Stimulated activated naive CD8-positive, alpha-beta T cell treated with anti-CD3 and anti-CD28 coated beads, Interleukin-15, Interleukin-2, amounts not matched to agents 100 ng/mL and 50 ng/mL, for 24 hours (primary cell): ENCODE data around the gene NCOA1.

ENCODE experiments used
- H3K27ac Mint-ChIP-seq: one replicate; pipeline ENCODE4 v1.8.0; 2021; ENCODE audit warnings: mild to moderate bottlenecking, mixed read lengths
- H3K27me3 Mint-ChIP-seq: one replicate; pipeline ENCODE4 v1.8.0; 2021; ENCODE audit warnings: mixed read lengths
- H3K36me3 Mint-ChIP-seq: one replicate; pipeline ENCODE4 v1.8.0; 2021; ENCODE audit warnings: low read depth, mixed read lengths
- H3K4me1 Mint-ChIP-seq: one replicate; pipeline ENCODE4 v1.8.0; 2021; ENCODE audit warnings: low read depth, mixed read lengths
- H3K4me3 Mint-ChIP-seq: one replicate; pipeline ENCODE4 v1.8.0; 2021; ENCODE audit warnings: mild to moderate bottlenecking, mixed read lengths
- H3K9me3 Mint-ChIP-seq: one replicate; pipeline ENCODE4 v1.8.0; 2021; ENCODE audit warnings: mixed read lengths

Gene NCOA1

DNA sequence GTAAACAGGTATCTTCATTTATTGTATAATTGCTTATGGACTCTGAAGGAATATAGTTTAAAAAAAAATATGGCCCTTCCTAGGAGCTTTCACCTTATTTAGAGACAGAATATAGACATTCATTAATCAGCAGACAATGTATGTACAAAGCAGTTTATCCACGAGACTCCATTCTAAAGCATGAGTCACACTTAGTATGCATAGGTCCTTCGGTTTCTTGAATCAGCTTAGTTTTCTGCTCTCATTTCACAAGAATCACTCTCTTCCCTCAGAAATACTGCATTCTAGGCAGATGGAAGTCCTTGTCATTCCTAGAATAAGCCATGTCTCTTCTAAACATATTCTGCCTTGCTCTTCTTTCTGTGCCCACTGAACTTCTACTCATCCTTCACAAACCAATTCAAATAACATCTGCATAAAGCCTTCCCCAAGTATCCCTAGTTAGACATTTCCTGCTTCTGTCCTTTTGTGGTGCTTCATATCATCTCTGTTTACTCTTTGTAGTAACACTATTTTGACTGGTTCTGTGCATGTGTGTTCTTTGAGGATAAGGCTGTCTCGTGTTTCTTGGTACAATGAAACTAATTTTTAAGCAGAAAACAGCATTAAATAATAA is 217.6 kb downstream of the NCOA1 start:
- Mint-ChIP-seq H3K4me1 (no peaks in the 10 kb centered on the region), H3K27ac (no peak overlapping the region), H3K9me3 (no peaks in the 10 kb centered on the region), H3K4me3 (no peak overlapping the region), H3K36me3 (peaks cover 45% of the 10 kb centered on the region), H3K27me3 (no peaks in the 10 kb centered on the region)

DNA sequence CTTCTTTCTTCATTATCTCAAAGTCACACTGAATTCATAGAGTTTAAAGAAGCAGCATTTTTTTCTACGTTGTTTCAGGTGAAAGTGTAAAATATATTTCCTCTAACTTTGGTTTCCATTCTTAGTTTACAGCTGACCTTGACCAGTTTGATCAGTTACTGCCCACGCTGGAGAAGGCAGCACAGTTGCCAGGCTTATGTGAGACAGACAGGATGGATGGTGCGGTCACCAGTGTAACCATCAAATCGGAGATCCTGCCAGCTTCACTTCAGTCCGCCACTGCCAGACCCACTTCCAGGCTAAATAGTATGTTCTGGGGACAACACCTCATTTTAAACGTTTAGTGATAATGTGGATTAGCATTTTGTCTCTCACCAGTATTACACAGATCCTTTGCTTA is 219.8 kb downstream of the NCOA1 start:
- H3K36me3 Mint-ChIP-seq, result peaks cover 58% of the 10 kb centered on the region
- no peak overlapping the region for H3K4me3 Mint-ChIP-seq

DNA sequence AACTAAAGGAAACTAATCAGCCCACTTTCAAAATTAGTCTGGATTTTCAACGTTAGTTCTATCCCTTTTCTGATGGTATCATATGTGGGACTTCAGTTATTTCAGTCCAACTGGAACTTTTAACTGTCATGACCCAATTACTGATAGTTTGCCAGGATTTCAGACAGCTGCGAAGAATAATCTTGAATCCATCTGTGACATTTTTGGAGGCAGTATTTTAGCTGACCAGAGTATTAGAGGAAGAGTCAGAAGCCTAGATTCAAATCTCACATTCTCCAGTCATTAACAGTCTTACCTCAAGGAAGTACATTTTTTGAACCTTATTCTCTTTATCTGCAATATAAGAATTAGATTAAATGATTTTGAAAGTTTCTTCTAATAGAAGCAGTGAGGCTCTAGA is 220.8 kb downstream of the NCOA1 start:
- Mint-ChIP-seq H3K27me3 (no peaks in the 10 kb centered on the region), H3K9me3 (no peaks in the 10 kb centered on the region), H3K36me3 (peaks cover 57% of the 10 kb centered on the region), H3K27ac (no peak overlapping the region), H3K4me3 (no peak overlapping the region), H3K4me1 (no peaks in the 10 kb centered on the region)

More for the DNA sequence above, 219.8 kb downstream of the NCOA1 start:
- Mint-ChIP-seq H3K4me1 (no peaks in the 10 kb centered on the region), H3K27me3 (no peaks in the 10 kb centered on the region), H3K9me3 (no peaks in the 10 kb centered on the region), H3K27ac (no peak overlapping the region)

DNA sequence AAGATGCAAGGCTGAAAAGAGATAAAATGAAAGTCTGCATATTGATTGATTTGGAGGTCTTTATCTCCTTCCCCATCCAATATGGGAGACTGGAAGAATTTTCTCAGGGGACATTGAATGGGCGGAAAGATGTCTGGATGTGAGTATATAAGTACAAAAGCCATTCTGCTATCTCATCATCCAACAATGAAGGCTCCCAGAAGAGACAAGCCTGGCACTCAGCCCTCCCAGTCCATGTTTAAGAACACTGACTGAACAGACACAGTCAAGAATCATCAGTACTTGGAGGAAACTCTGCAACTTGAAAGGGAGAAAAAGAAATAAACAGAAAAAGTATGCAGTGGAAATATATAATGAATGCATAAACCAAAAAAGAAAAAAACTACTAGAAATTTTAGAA is 221.2 kb downstream of the NCOA1 start:
- Mint-ChIP-seq H3K27ac (no peak overlapping the region), H3K4me3 (no peak overlapping the region), H3K9me3 (no peaks in the 10 kb centered on the region), H3K4me1 (no peaks in the 10 kb centered on the region), H3K27me3 (no peaks in the 10 kb centered on the region), H3K36me3 (peaks cover 57% of the 10 kb centered on the region)

DNA sequence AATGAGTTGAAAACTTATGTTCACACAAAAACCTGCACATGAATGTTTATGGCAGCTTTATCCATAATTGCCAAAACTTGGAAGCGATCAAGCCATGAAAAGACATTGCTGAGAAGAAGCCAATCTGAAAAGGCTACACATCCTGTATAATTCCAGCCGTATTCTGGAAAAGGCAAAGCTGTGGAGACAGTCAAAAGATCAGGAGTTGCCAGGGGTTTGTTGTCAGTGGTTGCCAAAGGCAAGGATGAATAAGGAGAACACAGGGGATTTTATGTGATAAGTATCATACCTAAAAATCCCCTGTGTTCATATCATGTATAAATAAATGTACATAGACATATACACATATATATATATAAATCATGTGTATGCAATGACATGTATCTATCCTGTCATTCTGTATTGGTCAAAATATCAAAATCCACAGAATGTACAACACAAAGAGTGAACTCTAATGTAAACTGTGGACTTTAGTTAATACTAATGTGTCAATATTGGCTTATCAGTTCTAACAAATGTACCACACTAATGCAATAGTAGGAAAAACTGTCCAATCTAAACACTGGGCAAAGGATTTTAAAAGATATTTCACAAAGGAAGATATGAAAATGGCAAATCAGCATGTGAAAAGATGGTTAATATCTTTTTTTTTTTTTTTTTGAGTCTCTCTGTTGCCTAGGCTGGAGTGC is 226.4 kb downstream of the NCOA1 start:
- no peaks in the 10 kb centered on the region for H3K4me1 Mint-ChIP-seq
- no peaks in the 10 kb centered on the region for H3K27me3 Mint-ChIP-seq
- H3K27ac Mint-ChIP-seq, result no peak overlapping the region
- peaks cover 56% of the 10 kb centered on the region for H3K36me3 Mint-ChIP-seq
- H3K9me3 Mint-ChIP-seq, result no peaks in the 10 kb centered on the region
- H3K4me3 Mint-ChIP-seq, result no peak overlapping the region

DNA sequence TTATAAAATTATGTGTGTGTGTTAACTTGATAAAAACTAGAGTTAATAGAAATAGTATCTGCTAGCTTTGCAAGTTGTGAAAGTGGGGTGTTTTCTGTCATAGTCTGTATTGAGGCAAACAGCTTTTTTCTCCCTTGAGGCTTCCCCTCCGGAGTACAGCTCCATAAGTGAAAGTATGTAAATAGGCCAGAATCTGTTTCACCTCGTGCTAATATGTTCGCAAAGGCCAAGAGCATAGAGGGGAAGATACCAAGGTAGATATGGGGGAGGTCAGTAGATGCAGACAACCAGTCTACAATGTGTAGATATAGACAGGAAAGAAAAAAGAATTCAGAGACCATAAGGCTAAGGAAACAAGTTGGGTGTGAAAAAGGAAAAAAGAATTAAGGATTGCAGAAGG is 229.3 kb downstream of the NCOA1 start:
- no peaks in the 10 kb centered on the region for H3K9me3 Mint-ChIP-seq
- peaks cover 38% of the 10 kb centered on the region for H3K36me3 Mint-ChIP-seq
- H3K4me1 Mint-ChIP-seq, result no peaks in the 10 kb centered on the region
- no peaks in the 10 kb centered on the region for H3K27me3 Mint-ChIP-seq
- H3K27ac Mint-ChIP-seq, result no peak overlapping the region
- H3K4me3 Mint-ChIP-seq, result no peak overlapping the region

DNA sequence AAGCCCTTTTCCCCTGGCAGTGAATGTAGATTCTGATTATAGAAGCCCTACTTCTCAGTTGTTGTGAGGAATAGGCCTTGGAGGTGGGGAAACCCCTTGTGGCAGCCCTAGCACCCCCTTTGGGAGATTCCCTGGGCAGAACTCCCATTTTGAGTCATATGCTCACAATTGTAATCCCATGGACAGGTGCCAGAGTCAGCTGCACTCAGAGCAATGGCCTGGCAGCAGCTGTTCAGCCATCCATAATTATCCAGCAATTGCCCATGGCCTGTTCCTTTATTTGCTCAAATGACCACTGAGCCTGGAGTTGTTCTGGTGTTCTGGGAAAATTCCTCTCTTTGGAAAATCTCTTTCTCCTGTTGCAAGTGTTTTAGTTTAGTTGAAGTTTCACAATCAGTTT is 230.4 kb downstream of the NCOA1 start:
- Mint-ChIP-seq H3K9me3 (no peaks in the 10 kb centered on the region), H3K36me3 (peaks cover 31% of the 10 kb centered on the region)

DNA sequence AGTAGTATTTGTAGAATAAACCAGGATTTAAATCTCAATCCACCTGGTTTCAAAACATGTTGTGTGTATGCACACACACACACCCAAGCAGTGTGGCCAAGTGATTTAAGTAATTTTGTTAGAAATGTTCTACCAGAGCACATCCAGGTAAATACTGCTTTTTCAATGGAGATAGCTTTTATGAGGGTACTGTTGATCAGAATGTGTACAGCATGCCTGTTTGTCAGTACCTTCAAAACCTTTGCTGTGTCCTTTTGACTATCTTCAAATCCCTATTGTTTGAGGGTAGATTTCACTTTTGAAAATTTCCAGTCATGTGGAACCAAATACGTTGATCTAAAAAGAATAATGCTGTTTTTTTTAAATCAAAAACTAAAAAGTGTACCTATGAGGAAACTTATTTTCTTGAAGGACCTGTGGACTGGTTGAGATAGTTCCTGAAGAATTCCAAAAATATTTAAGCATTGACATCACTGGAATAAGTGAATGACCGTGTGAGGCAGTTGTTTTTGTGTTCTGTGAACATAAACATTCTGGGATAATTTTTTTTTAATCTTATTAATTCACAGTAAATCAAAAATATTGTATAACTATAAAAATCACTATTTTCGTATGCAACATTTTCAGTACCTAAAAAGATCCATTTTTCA is 231.2 kb downstream of the NCOA1 start:
- H3K27ac Mint-ChIP-seq, result no peak overlapping the region
- no peaks in the 10 kb centered on the region for H3K27me3 Mint-ChIP-seq
- H3K4me3 Mint-ChIP-seq, result no peak overlapping the region
- H3K36me3 Mint-ChIP-seq, result peaks cover 26% of the 10 kb centered on the region
- no peaks in the 10 kb centered on the region for H3K9me3 Mint-ChIP-seq
- no peaks in the 10 kb centered on the region for H3K4me1 Mint-ChIP-seq

More for the DNA sequence above, 230.4 kb downstream of the NCOA1 start:
- Mint-ChIP-seq H3K4me1 (no peaks in the 10 kb centered on the region), H3K27ac (no peak overlapping the region), H3K27me3 (no peaks in the 10 kb centered on the region), H3K4me3 (no peak overlapping the region)

DNA sequence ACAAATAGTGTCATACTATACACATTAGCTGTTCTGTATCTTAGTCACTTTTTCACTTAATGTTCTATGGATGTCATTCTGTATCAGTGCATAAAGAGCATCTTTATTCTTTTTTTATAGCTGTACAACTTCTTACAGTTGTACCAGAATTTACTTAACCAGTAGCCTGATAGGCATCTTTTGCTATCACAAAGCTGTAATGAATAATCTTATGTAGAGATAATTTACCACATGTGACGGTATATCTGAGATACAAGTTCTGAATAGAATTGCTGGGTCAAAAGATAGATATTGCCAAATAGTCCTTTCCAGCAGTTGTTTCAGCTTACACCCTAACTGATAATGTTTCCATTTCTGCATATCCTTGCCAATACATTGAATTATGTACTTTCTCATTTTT is 232.1 kb downstream of the NCOA1 start:
- Mint-ChIP-seq H3K4me3 (no peak overlapping the region), H3K9me3 (no peaks in the 10 kb centered on the region), H3K36me3 (peaks cover 21% of the 10 kb centered on the region), H3K4me1 (no peaks in the 10 kb centered on the region), H3K27me3 (no peaks in the 10 kb centered on the region), H3K27ac (no peak overlapping the region)

DNA sequence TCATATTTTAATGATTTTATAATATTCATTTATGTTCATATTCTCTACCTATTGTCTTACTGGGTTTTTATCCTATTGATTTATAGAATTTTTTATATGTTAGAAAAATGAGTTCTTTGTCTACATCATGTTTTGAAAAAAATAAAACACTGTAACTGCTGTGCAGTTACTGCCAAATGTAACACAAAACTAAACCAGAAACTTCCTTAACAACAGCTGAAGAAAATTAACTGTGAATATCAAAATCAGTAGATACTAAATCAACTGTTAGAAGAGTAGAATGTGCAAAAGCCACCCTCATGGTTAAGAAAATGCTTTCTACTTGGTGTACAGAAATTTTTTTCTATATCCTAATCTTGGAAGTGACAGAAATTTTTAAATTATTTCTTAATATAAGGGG is 232.6 kb downstream of the NCOA1 start:
- Mint-ChIP-seq H3K4me1 (no peaks in the 10 kb centered on the region), H3K27me3 (no peaks in the 10 kb centered on the region), H3K36me3 (peaks cover 22% of the 10 kb centered on the region), H3K4me3 (no peak overlapping the region), H3K9me3 (no peaks in the 10 kb centered on the region), H3K27ac (no peak overlapping the region)

DNA sequence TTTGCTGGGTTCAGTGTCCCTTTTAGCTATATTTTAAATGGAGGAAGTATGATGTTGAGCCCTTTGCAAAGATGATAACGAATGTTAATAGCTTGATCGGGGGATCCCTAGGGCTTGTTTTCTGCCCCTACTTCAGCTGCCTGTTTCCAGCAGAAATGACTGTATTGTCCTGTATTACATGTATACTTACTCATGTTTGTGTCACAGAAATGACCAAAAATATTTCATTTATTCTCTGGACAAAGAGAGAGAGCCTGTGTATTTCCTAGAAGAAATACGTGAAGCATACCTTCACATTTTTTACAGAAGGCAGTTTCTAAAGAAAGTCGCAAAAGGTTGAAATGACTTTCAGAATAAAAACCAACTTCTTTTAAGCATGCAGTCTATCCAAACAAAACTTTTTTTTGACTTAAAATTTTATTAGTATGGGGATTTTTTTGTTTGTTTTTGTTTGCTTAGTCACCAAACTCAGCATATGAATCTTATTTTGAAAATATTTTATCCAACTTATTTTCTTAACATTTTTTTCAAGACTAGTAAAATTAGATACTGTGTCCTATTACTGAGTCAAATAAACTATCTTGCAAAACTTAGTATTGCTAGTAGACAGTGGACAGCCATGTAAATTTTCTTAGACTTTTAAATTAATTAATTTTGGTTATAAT is 233.2 kb downstream of the NCOA1 start:
- H3K36me3 Mint-ChIP-seq, result peaks cover 25% of the 10 kb centered on the region
- H3K9me3 Mint-ChIP-seq, result no peaks in the 10 kb centered on the region
- no peaks in the 10 kb centered on the region for H3K27me3 Mint-ChIP-seq
- no peak overlapping the region for H3K27ac Mint-ChIP-seq
- H3K4me3 Mint-ChIP-seq, result no peak overlapping the region
- H3K4me1 Mint-ChIP-seq, result no peaks in the 10 kb centered on the region

DNA sequence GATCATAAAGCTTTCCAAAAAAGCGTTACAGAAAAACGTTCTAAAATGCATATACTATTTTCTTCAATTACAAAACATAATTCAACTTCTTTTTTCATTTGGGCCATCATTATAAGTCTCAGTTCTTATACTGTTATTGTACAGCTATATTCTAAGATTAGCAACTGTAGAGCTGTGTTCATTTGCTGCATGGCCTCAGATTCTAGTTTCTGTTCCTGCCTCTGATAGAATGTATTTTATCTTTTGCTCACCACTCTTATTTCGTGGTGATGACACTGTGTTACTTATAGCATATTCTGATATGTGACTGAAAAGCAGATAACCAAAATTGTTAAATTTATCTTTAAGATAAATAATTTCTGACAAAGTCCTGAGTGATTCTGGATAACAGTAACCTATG is 234.9 kb downstream of the NCOA1 start:
- H3K4me3 Mint-ChIP-seq, result no peak overlapping the region
- peaks cover 30% of the 10 kb centered on the region for H3K36me3 Mint-ChIP-seq
- H3K9me3 Mint-ChIP-seq, result no peaks in the 10 kb centered on the region
- no peak overlapping the region for H3K27ac Mint-ChIP-seq
- H3K27me3 Mint-ChIP-seq, result no peaks in the 10 kb centered on the region
- peaks cover 4% of the 10 kb centered on the region for H3K4me1 Mint-ChIP-seq

DNA sequence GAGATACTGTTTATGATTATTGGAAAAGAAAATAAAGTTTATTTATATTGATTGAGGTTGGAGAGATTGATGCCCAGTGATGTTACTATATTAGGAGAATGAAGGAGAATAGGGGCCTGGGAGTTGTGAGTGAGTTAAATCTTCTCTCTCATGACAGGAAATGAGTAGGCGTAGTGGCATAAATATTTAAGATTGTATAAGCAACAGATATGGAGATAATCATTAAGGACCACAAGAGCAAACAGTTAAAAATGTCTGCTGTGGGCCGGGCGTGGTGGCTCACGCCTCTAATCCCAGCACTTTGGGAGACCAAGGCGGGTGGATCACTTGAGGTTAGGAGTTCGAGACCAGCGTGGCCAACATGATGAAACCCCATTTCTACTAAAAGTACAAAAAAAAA is 239.4 kb downstream of the NCOA1 start:
- H3K4me3 Mint-ChIP-seq, result no peak overlapping the region
- H3K4me1 Mint-ChIP-seq, result peaks cover 4% of the 10 kb centered on the region
- H3K27ac Mint-ChIP-seq, result no peak overlapping the region
- H3K27me3 Mint-ChIP-seq, result no peaks in the 10 kb centered on the region
- peaks cover 33% of the 10 kb centered on the region for H3K36me3 Mint-ChIP-seq
- no peaks in the 10 kb centered on the region for H3K9me3 Mint-ChIP-seq

DNA sequence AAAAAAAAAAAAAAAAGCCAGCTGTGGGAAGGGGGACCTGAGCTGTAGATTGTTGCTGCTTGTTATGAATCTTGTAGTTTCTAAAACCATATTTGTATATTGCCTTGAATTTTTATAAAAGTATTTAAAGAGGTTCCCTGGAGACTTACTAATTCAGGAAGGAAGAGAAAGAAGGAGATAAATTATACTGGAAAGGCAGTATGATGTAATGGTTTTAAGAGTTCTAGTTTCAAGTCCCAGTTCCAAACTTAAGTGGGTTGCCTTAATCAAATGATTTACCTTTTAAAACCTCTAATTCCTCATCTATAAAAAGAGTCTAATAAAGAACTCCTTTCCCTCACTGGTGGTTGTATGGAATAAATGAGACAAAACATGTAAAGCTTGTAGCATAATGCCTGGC is 240.0 kb downstream of the NCOA1 start:
- H3K9me3 Mint-ChIP-seq, result no peaks in the 10 kb centered on the region
- peaks cover 33% of the 10 kb centered on the region for H3K36me3 Mint-ChIP-seq
- H3K27ac Mint-ChIP-seq, result no peak overlapping the region
- H3K4me3 Mint-ChIP-seq, result no peak overlapping the region
- peaks cover 4% of the 10 kb centered on the region for H3K4me1 Mint-ChIP-seq
- H3K27me3 Mint-ChIP-seq, result no peaks in the 10 kb centered on the region

DNA sequence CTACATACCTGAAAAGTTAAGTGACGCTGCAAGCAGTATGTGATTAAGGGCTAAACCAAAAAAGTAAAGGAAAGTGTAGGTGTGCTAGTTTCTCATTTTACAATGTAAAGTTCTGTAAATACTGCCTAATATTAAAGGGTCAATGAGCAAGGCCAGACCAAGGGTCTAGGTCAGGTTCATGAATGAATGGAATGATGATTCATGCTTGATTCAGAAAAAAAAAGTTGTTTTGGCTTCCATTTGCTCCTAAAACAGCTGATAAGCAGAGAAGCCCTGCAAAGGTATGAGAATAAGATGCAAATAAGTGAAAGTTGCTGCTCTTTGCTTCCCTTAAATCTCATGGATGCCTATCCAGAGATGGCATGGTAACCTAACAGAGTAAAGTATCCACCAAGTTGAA is 240.9 kb downstream of the NCOA1 start:
- Mint-ChIP-seq H3K4me1 (peaks cover 4% of the 10 kb centered on the region), H3K27me3 (no peaks in the 10 kb centered on the region), H3K36me3 (peaks cover 33% of the 10 kb centered on the region), H3K9me3 (no peaks in the 10 kb centered on the region), H3K4me3 (no peak overlapping the region), H3K27ac (no peak overlapping the region)
